ENCODE results near the gene CDKAL1. TPM values are rescaled to one million over a fixed set of nuclear protein-coding genes. Genes with fewer than 3 reads are reported as not detected.

CDKAL1 gene
- total and polyA plus RNA-seq, 2 of the 8 experiments (the other 6 are each of a cell fraction or from before 2014, with no cell fraction given) = 8.4 to 24.6 TPM

DNA sequence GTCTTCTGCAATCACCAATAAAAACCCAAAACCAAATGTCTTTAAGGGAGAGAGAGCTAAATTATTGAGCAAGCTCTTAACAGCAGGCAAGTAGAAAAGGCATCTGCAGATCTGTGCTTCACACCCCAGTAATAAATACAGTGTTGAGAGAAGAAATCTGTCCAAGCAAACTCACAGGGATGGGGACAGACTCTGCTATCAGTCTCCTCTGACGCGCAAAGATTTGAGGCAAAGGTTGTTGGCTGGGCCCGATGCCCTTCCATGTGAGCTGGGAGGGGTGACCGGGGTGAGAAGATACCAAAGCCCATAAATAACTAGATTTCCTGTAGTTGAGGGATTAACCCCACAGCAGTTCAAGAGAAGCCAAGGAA lies 744.1 kb downstream of the CDKAL1 start:
- Histone ChIP-seq H2BK12ac (ENCODE audit: low read depth, low read length) (no peak overlapping the region), H4K8ac (ENCODE audit: extremely low read depth, insufficient read depth, low read length) (no peak overlapping the region), H4K91ac (replicated peaks; ENCODE audit: insufficient read length, low read length) (no peak overlapping the region), H3K79me2 (ENCODE audit: control insufficient read depth in 1 of 2, insufficient read depth in 2 of 2, low read length in 2 of 2) (no peaks in the 10 kb centered on the region), H3K4me2 (ENCODE audit: insufficient read depth in 1 of 2, low read depth in 2 of 2, low read length in 2 of 2) (no peak overlapping the region), H3K79me1 (ENCODE audit: low read depth, low read length) (no peaks in the 10 kb centered on the region), H3K4me1 (replicated peaks in 1 of 4; ENCODE audit: control insufficient read depth in 3 of 4, insufficient read depth in 4 of 4, low read length in 3 of 4) (peaks cover 4 to 10% (median 7%) of the 10 kb centered on the region in 4 experiments; a peak in 6 of 7 replicates), H3K18ac (ENCODE audit: extremely low read depth, low read length) (no peak overlapping the region), H2BK20ac (ENCODE audit: low read length) (peak overlapping the region; percentile 21; the same call in 1 of the 2 replicates), H2BK120ac (replicated peaks; ENCODE audit: low read depth, low read length) (no peak overlapping the region), H2BK15ac (ENCODE audit: low read length) (no peak overlapping the region), H3K9me3 (ENCODE audit: insufficient read depth in 2 of 2, low read depth in 1 of 2, low read length in 1 of 2) (no peaks in the 10 kb centered on the region), H3K23me2 (ENCODE audit: low read depth, low read length) (no peaks in the 10 kb centered on the region), H3K27me3 (replicated peaks in 1 of 4; ENCODE audit: control insufficient read depth in 3 of 4, extremely low read depth in 1 of 4, insufficient read depth in 3 of 4, low read length in 3 of 4) (no peaks in the 10 kb centered on the region), H2AFZ (ENCODE audit: low read length) (no peak overlapping the region), H3K27ac (ENCODE audit: low read depth, low read length) (no peak overlapping the region), H4K20me1 (replicated peaks in 1 of 2; ENCODE audit: control insufficient read depth in 1 of 2, insufficient read depth in 2 of 2, low read length in 2 of 2) (no peaks in the 10 kb centered on the region), H3K36me3 (ENCODE audit: control insufficient read depth in 2 of 4, insufficient read depth in 4 of 4, low read length in 3 of 4) (no peaks in the 10 kb centered on the region), H3K23ac (ENCODE audit: insufficient read length) (no peak overlapping the region), H4K5ac (ENCODE audit: insufficient read length, low read depth, low read length) (no peak overlapping the region), H3K14ac (ENCODE audit: insufficient read length) (no peak overlapping the region), H3K4ac (replicated peaks; ENCODE audit: insufficient read length, low read depth, low read length) (no peak overlapping the region), H2AK5ac (ENCODE audit: low read depth, low read length) (no peak overlapping the region), H3K56ac (replicated peaks; ENCODE audit: insufficient read length, low read depth, low read length) (no peak overlapping the region), H2BK5ac (ENCODE audit: low read depth, low read length) (no peak overlapping the region), H3K4me3 (ENCODE audit: extremely low read depth in 1 of 4, insufficient read depth in 2 of 4, low read depth in 3 of 4, low read length in 4 of 4) (no peak overlapping the region), H3K9ac (replicated peaks in 1 of 4; ENCODE audit: extremely low read depth in 1 of 4, low read depth in 3 of 4, low read length in 3 of 4) (no peak overlapping the region)
- TF ChIP-seq CHD1 (IDR thresholded peaks at IDR 0.05; ENCODE audit: low read depth, low read length) = no peak
- no peak for TF ChIP-seq SAP30 (IDR thresholded peaks at IDR 0.05; ENCODE audit: insufficient read depth, insufficient replicate concordance, low read length)
- no peak for TF ChIP-seq SUZ12 (IDR thresholded peaks at IDR 0.05; ENCODE audit: low read length)
- TF ChIP-seq ZNF274 (IDR thresholded peaks at IDR 0.05; ENCODE audit: borderline replicate concordance, extremely low read depth, low read length) = no peak
- TF ChIP-seq SIX5 (IDR thresholded peaks at IDR 0.05; ENCODE audit: low read depth, low read length) = no peak
- CTCF ChIA-PET (ENCODE audit: partially characterized antibody) = interaction anchor here (0.6 to 0.9 kb wide), 2 partner anchors 171 to 245 kb away, joined by 3 read pairs; no protein-coding TSS in a partner anchor
- no peak for FAIRE-seq
- WGBS, 2 experiments (ENCODE audit: extremely low coverage in 1 of 2, insufficient coverage in 1 of 2, insufficient read length in 1 of 2, insufficient replicate concordance in 2 of 2, low coverage in 1 of 2, low lambda C conversion rate in 2 of 2, missing lambda C conversion rate in 1 of 2) = 85% methylated on average over 4 of the region's 4 CpGs; no CpG with 5 or more reads in 1 of the 2 experiments
- no peak for DNase-seq (ENCODE audit: low read depth in 1 of 2, low spot score in 2 of 2)
- POLR2A ChIA-PET (ENCODE audit: partially characterized antibody) = no interaction called here

Data from H1 (cell line).